Subcutaneous abdominal adipose tissue (tissue), 5 donors: ENCODE measurements around the gene RELA.
A peak's percentile ranks its signal among the peaks of the same experiment; 100 is the strongest.

Experiments used
- H3K27ac ChIP-seq: one replicate; pipeline ENCODE4 v1.7.0; 2013; ENCODE audit warnings: low read depth, mild to moderate bottlenecking, inconsistent platforms, low read length, moderate library complexity
- H3K27me3 ChIP-seq, 5 donors: one replicate each; pipeline ENCODE4 v1.7.0; 2013; ENCODE audit warnings: low read length in 5 of 5, inconsistent platforms in 1 of 5; ENCODE audit not compliant: control insufficient read depth in 5 of 5, insufficient read depth in 4 of 5
- H3K36me3 ChIP-seq, 5 donors: one replicate each; pipeline ENCODE4 v1.7.0; 2013; ENCODE audit warnings: low read length in 5 of 5; ENCODE audit not compliant: control insufficient read depth in 5 of 5, insufficient read depth in 5 of 5
- H3K4me1 ChIP-seq, 5 donors: one replicate each; pipeline ENCODE4 v1.7.0; 2013; ENCODE audit warnings: low read length in 5 of 5, mild to moderate bottlenecking in 3 of 5, moderate library complexity in 1 of 5; ENCODE audit not compliant: control insufficient read depth in 5 of 5, insufficient read depth in 5 of 5
- H3K4me3 ChIP-seq, 5 donors: one replicate each; pipeline ENCODE4 v1.7.0; 2013; ENCODE audit warnings: low read length in 5 of 5, low read depth in 1 of 5
- H3K9ac ChIP-seq, 5 donors: one replicate each; pipeline ENCODE4 v1.7.0; 2013; ENCODE audit warnings: low read length in 5 of 5, mild to moderate bottlenecking in 4 of 5, moderate library complexity in 3 of 5
- H3K9me3 ChIP-seq, 5 donors: one replicate each; pipeline ENCODE4 v1.7.0; 2013; ENCODE audit warnings: low read length in 5 of 5; ENCODE audit not compliant: control insufficient read depth in 5 of 5
- donor health status: healthy.
- donor health status: healthy.
- donor health status: healthy.
- donor health status: healthy.
- donor health status: healthy.

Gene RELA

DNA sequence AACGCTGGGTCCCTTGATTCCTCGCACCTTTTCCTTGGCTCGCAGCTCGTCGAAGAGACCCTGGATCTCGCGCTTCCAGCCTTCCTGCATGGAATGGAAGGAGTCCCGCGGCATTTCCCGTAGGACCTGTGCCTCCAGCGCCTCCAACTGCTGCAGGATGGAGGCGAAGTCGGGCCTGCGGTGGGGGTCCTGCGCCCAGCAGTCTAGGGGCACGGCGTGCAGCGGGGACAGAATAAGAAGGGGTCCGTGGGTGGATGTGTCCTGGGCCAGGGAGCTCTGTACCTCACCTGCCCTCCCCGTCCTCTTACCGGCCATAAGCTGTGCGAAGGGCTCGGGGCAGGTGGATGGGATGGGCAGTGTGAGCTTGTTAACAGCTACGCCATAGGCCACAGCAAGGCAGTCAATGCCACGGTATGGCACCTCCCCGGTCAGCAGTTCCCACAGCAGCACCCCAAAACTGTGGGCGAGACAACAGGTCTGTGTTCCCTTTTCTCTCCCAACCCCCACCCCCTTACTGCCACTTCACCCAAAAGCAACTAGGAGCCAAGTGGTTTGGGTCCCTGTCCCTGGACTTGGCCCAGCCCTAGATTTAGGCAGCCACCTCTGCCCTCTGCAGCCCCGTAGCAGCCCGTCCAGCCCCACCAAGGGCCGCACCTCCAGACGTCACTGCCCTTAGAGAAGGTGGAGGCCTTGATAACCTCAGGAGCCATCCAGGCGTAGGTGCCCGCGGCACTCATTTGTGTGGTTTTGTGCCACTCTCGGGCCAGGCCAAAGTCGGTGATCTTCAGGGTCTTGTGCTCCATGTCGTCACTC is 54.9 kb downstream of the RELA start:
- peaks cover 0 to 78% (median 62%) of the 10 kb centered on the region in 5 donors for H3K36me3 ChIP-seq
- peak overlapping the region in 3 of 5 donors; percentile 24 to 54 (median 40) for H3K4me3 ChIP-seq
- H3K9me3 ChIP-seq: no peaks in the 10 kb centered on the region
- no peaks in the 10 kb centered on the region for H3K27me3 ChIP-seq
- peak overlapping the region in 1 of 5 donors; percentile 1 for H3K9ac ChIP-seq
- peak overlapping the region; percentile 41 for H3K27ac ChIP-seq
- H3K4me1 ChIP-seq: peaks cover 4 to 60% (median 51%) of the 10 kb centered on the region in 5 donors

DNA sequence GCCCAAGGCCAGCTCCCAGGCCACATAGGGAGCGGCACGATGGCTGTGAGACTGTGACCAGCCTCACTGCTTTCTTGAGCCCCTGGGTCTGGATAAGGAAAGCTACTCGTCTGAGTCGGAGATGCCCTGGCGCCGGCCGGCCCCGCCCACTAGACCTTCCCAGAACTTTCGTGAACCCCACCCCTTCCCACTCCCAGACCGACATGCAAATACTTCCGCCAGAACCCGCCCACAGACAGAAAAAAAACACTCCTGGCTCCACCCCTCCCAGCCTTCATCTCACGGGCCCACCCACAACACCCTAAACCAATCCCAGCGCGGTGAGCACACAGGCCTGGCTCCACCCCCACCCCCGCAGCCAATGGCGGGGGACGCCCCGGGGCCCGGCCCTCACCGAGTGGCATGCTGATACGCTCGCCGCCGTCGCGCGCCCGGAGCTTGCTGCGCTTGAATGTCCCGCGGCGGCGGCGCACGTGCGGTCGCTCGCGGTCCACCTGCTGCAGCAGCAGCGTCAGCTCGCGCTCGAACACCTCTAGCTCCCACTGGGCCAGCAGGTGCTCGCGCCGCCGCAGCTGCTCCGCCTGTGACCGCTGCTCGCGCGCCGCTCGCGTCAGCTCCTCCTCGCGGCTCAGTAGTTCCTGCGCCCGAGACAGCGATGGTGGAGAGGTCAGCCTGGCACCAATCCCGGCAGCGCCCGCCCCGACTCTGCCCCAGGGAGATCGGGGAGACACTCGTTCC is 55.7 kb downstream of the RELA start:
- no peaks in the 10 kb centered on the region for H3K9me3 ChIP-seq
- H3K4me1 ChIP-seq: peaks cover 0 to 52% (median 44%) of the 10 kb centered on the region in 5 donors
- H3K36me3 ChIP-seq: peaks cover 0 to 77% (median 55%) of the 10 kb centered on the region in 5 donors
- peak overlapping the region in 4 of 5 donors; percentile 24 to 54 (median 34) for H3K4me3 ChIP-seq
- peak overlapping the region; percentile 90 for H3K27ac ChIP-seq
- peak overlapping the region in 2 of 5 donors; percentile 57 to 62 for H3K9ac ChIP-seq
- no peaks in the 10 kb centered on the region for H3K27me3 ChIP-seq

DNA sequence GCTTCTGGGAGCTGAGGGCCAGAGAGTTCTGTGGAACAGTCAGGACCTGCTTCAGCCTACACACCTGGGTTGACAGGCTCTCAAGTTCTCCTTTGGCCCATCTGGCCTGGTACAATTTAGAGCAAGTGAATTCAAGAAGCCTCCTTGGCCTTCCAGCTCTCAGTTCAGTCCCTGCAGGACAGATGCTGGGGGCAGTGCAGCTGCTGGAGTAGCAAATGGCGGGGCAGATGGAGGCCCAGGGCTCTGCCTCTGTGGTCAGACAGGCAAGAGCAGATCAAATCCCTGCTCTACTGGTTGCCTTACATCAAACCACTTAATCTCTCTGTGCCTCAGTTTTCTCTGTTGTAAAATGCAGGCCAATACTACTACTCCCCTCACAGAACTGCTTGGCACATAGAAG is 58.5 kb downstream of the RELA start:
- no peak overlapping the region for H3K9ac ChIP-seq

More for the DNA sequence above, 58.5 kb downstream of the RELA start:
- peaks cover 0 to 25% (median 16%) of the 10 kb centered on the region in 5 donors for H3K4me1 ChIP-seq
- H3K27ac ChIP-seq: no peak overlapping the region
- no peak overlapping the region for H3K4me3 ChIP-seq
- no peaks in the 10 kb centered on the region for H3K9me3 ChIP-seq
- H3K27me3 ChIP-seq: no peaks in the 10 kb centered on the region
- peaks cover 0 to 88% (median 61%) of the 10 kb centered on the region in 5 donors for H3K36me3 ChIP-seq
